K562 (cell line): ENCODE measurements around the gene DNAJB1.

Source experiments
- BACH1 ChIP-seq: fragments of 200-800 bp; sonication (Bioruptor generic); IDR thresholded peaks from 2 replicates; pipeline ENCODE4 v1.6.1; 2016; ENCODE audit warnings: missing genetic modification characterization, missing compliant biosample characterization
- EGR1 ChIP-seq: fragments of 450-650 bp; conservative IDR thresholded peaks from 2 replicates; pipeline ENCODE4 v1.6.1; 2017; ENCODE audit warnings: mild to moderate bottlenecking
- ZFX ChIP-seq: sonication (generic); formaldehyde crosslinking; IDR thresholded peaks from 2 replicates; pipeline ENCODE4 v1.8.0; 2022; ENCODE audit warnings: mild to moderate bottlenecking, missing genetic modification reagents, moderate library complexity
- TF ChIP-seq, protein P1 (sequence below): sonication (generic); formaldehyde crosslinking; IDR thresholded peaks from 2 replicates; pipeline ENCODE4 v1.8.1; 2022; ENCODE audit warnings: missing genetic modification reagents

DNA sequence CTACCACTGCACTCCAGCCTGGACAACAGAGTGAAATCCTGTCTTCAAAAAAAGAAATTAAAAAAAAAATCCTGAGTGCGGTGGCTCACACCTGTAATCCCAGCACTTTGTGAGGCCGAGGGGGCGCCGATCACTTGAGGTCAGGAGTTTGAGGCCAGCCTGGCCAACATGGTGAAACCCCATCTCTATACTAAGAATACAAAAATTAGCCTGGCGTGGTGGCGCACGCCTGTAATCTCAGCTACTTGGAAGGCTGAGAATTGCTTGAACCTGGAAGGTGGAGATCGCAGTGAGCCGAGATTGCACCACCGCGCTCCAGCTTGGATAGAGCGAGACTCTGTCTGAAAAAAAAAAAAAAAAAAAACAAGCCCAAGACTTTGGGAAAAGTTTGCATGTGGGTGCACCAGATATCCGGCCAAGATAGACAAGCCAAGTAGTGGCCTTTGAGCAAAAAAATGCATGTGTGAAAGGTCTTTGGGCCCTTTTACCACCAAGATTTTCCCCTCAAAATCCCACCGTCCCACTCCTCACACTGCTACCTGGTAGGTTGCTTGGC, 5.7 kb downstream of the DNAJB1 start:
- TF ChIP-seq ZFX (CRISPR knock-in tag) (no peak), BACH1 (tag) (no peak), EGR1 (no peak)
- TF ChIP-seq, protein P1, sequence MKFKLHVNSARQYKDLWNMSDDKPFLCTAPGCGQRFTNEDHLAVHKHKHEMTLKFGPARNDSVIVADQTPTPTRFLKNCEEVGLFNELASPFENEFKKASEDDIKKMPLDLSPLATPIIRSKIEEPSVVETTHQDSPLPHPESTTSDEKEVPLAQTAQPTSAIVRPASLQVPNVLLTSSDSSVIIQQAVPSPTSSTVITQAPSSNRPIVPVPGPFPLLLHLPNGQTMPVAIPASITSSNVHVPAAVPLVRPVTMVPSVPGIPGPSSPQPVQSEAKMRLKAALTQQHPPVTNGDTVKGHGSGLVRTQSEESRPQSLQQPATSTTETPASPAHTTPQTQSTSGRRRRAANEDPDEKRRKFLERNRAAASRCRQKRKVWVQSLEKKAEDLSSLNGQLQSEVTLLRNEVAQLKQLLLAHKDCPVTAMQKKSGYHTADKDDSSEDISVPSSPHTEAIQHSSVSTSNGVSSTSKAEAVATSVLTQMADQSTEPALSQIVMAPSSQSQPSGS (CRISPR knock-in tag) = no peak
